ENCODE measurements around the gene GRIK4. TPM values are rescaled to one million over a fixed set of nuclear protein-coding genes. Genes with fewer than 3 reads are reported as not detected.

GRIK4 gene
- total RNA-seq, 2 experiments from 2014 or later, result not detected

DNA sequence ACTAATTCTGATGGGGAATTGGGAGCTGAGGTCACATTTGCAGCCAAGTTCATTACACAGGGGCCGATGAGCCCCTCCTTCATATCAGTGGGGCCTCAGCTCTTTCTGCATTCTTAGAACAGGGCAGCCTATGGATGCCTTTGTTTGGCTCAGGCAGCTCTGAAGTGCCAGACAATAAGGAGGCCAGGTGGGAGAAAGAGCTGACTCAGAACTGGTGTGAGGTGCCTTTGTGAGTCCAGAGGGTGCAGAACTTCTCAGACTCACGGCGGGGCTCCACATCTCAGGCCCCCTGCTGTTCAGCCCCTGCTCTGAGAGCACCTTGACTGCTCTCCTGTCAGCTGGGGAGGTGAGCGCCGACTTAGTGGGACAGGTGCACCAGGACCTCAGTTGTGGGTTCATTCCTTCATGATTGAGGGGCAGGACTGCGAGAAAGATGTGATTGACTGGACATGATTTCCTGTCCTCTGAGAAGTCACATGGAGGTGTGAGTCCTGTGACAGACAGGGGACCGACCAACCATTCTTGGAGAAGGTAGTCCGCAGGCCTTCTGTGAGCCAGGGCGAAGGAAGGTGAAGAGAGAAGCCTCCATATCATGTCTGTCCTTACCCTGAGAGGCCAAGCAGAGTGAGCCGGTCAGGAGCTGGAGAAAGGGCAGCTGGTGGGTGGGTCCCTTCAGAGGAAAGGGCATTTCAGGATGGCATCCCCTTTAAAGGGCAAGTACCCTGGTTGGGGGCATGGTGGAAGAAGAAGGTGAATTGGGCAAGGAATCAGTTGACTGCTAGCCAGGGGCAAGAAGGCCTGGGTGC lies 267.3 kb downstream of the GRIK4 start:
- TF ChIP-seq, protein P1, sequence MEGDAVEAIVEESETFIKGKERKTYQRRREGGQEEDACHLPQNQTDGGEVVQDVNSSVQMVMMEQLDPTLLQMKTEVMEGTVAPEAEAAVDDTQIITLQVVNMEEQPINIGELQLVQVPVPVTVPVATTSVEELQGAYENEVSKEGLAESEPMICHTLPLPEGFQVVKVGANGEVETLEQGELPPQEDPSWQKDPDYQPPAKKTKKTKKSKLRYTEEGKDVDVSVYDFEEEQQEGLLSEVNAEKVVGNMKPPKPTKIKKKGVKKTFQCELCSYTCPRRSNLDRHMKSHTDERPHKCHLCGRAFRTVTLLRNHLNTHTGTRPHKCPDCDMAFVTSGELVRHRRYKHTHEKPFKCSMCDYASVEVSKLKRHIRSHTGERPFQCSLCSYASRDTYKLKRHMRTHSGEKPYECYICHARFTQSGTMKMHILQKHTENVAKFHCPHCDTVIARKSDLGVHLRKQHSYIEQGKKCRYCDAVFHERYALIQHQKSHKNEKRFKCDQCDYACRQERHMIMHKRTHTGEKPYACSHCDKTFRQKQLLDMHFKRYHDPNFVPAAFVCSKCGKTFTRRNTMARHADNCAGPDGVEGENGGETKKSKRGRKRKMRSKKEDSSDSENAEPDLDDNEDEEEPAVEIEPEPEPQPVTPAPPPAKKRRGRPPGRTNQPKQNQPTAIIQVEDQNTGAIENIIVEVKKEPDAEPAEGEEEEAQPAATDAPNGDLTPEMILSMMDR (IDR thresholded peaks at IDR 0.05), result no peak
- no peaks in the 10 kb centered on the region for H3K36me3 Mint-ChIP-seq (ENCODE audit: low read depth)
- CTCF ChIA-PET, result no interaction called here
- no peak overlapping the region for H3K4me3 ChIP-seq (ENCODE audit: low read length)
- H3K4me3 Mint-ChIP-seq, result no peak overlapping the region
- POLR2A ChIA-PET, result no interaction called here
- H3K4me1 Mint-ChIP-seq (ENCODE audit: low read depth), result no peaks in the 10 kb centered on the region
- no peaks in the 10 kb centered on the region for H3K4me1 ChIP-seq (ENCODE audit: insufficient read depth, low read length)
- DNase-seq (no peak), ATAC-seq (ENCODE audit: poor library complexity) (no peak)
- H3K27me3 Mint-ChIP-seq, result peaks cover 29% of the 10 kb centered on the region
- H3K36me3 ChIP-seq (ENCODE audit: insufficient read depth, low read length), result no peaks in the 10 kb centered on the region
- intact Hi-C loops (cut with DNase I, micrococcal nuclease), result no loop called here
- H3K27ac ChIP-seq (ENCODE audit: low read depth in 1 of 2, low read length in 2 of 2), result no peak overlapping the region
- peaks cover 2 to 3% of the 10 kb centered on the region in 2 experiments for H3K27me3 ChIP-seq (ENCODE audit: control insufficient read depth in 1 of 2, insufficient read depth in 2 of 2, low read length in 2 of 2)
- peaks cover 0 to 4% of the 10 kb centered on the region in 2 experiments for H3K9me3 ChIP-seq (ENCODE audit: control insufficient read depth in 1 of 2, insufficient read depth in 1 of 2, low read length in 2 of 2)
- no peaks in the 10 kb centered on the region for H3K9me3 Mint-ChIP-seq
- H3K27ac Mint-ChIP-seq, result no peak overlapping the region

DNA sequence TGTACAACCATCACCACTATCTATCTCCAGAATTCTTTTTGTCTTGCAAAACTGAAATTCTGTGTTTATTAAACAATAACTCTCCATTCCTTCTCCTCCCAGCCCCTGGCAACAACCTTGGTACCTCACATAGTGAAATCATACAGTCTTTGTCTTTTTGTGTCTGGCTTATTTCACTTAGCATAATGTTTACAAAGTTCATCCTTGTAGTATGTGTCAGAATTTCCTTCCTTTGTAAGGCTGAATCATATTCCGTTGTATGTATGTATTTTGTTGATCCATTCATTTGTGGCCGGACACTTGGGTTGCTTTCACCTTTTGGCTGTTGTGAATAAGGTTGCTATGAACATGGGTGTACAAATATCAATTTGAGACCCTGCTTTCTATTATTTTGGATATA lies 268.7 kb downstream of the GRIK4 start:
- CTCF ChIA-PET, result no interaction called here

DNA sequence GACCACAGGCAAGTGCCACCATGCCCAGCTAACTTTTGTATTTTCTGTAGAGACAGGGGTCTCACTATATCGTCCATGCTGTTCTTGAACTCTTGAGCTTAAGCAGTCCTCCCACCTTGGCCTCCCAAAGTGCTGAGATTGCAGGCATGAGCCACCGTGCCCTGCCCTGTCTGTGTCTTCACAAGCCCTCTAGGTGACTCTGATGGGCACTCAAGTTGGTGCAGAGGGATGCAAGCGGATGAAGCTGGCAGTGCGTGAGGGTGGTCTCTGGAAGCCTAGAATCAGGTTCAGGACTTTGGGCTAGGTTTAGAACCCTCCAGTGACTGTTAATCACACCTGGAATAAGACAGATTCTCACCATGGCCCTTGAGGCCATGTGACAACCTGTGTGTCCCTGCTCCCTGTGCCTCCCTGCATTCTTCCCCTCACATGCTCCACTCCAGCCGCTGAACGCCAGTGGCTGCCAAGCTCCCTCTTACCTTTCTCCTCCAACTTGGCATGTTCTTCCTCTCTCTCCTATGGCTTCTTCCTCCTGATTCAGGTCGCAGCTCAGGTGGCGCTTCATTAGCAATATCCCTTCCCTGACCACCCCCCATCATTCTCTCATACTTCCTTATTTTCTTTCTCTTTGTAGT lies 270.1 kb downstream of the GRIK4 start:
- ATAC-seq (ENCODE audit: poor library complexity), result no peak
- Mint-ChIP-seq H3K4me1 (ENCODE audit: low read depth) (no peaks in the 10 kb centered on the region), H3K36me3 (ENCODE audit: low read depth) (no peaks in the 10 kb centered on the region), H3K4me3 (no peak overlapping the region), H3K9me3 (no peaks in the 10 kb centered on the region), H3K27ac (no peak overlapping the region), H3K27me3 (peaks cover 31% of the 10 kb centered on the region)
- no peak overlapping the region for H3K4me3 ChIP-seq (ENCODE audit: low read length)
- TF ChIP-seq, protein P1 (IDR thresholded peaks at IDR 0.05), result no peak
- H3K4me1 ChIP-seq (ENCODE audit: insufficient read depth, low read length), result no peaks in the 10 kb centered on the region
- ChIA-PET CTCF (no interaction called here), POLR2A (no interaction called here)
- H3K27ac ChIP-seq (ENCODE audit: low read depth in 1 of 2, low read length in 2 of 2), result no peak overlapping the region
- DNase-seq, result no peak
- H3K27me3 ChIP-seq (ENCODE audit: control insufficient read depth in 1 of 2, insufficient read depth in 2 of 2, low read length in 2 of 2), result peaks cover 0 to 2% of the 10 kb centered on the region in 2 experiments
- intact Hi-C loops (cut with DNase I, micrococcal nuclease), result no loop called here
- H3K9me3 ChIP-seq (ENCODE audit: control insufficient read depth in 1 of 2, insufficient read depth in 1 of 2, low read length in 2 of 2), result no peaks in the 10 kb centered on the region
- H3K36me3 ChIP-seq (ENCODE audit: insufficient read depth, low read length), result no peaks in the 10 kb centered on the region

More for the DNA sequence above, 268.7 kb downstream of the GRIK4 start:
- TF ChIP-seq, protein P1 (IDR thresholded peaks at IDR 0.05), result no peak
- peaks cover 0 to 2% of the 10 kb centered on the region in 2 experiments for H3K27me3 ChIP-seq (ENCODE audit: control insufficient read depth in 1 of 2, insufficient read depth in 2 of 2, low read length in 2 of 2)
- Mint-ChIP-seq H3K27me3 (peaks cover 27% of the 10 kb centered on the region), H3K4me1 (ENCODE audit: low read depth) (no peaks in the 10 kb centered on the region), H3K36me3 (ENCODE audit: low read depth) (no peaks in the 10 kb centered on the region), H3K27ac (no peak overlapping the region), H3K4me3 (no peak overlapping the region), H3K9me3 (no peaks in the 10 kb centered on the region)
- no peak for ATAC-seq (ENCODE audit: poor library complexity)
- POLR2A ChIA-PET, result no interaction called here
- no peaks in the 10 kb centered on the region for H3K36me3 ChIP-seq (ENCODE audit: insufficient read depth, low read length)
- H3K27ac ChIP-seq (ENCODE audit: low read depth in 1 of 2, low read length in 2 of 2), result no peak overlapping the region
- intact Hi-C loops (cut with DNase I, micrococcal nuclease), result no loop called here
- peaks cover 0 to 4% of the 10 kb centered on the region in 2 experiments for H3K9me3 ChIP-seq (ENCODE audit: control insufficient read depth in 1 of 2, insufficient read depth in 1 of 2, low read length in 2 of 2)
- DNase-seq, result no peak
- no peak overlapping the region for H3K4me3 ChIP-seq (ENCODE audit: low read length)
- H3K4me1 ChIP-seq (ENCODE audit: insufficient read depth, low read length), result no peaks in the 10 kb centered on the region

All from CD4-positive, alpha-beta T cell (primary cell).